Mammary microvascular endothelial cell (primary cell): ENCODE data around the gene RNF44. TPM values are rescaled to one million over a fixed set of nuclear protein-coding genes. Genes with fewer than 3 reads are reported as not detected.

Source experiments
- total RNA-seq: library from RNA; depleted of rRNA; stranded (reverse); fragments of >200 nt; gene quantifications from 2 replicates; pipeline ENCODE4 v1.2.3, GENCODE V29; 2015

RNF44 gene
- total RNA-seq: 6.5 and 7.3 TPM in 2 replicates

GRCh38 chr5:176536902-176537553 is at the start of gene RNF44:
RNF44 (minus strand) TSS chr5:176537402; CDS start chr5:176532472, 4,930 bp downstream.

GRCh38 chr5:176548967-176549444 is 11.8 kb upstream of the RNF44 start, which contains the start of gene CDHR2:
CDHR2 (plus strand) TSS chr5:176549342; CDS start chr5:176565353, 16,011 bp downstream.

Other genes starting within 250 kb of the RNF44 start
- gene KIAA1191, start 175.6 kb downstream of the RNF44 start, total RNA-seq: 96.7 and 97.0 TPM in 2 replicates
- gene ARL10, start 171.9 kb downstream of the RNF44 start, total RNA-seq: 3.6 and 6.7 TPM in 2 replicates
- gene NOP16, start 148.8 kb downstream of the RNF44 start, total RNA-seq: 29.2 and 29.6 TPM in 2 replicates
- 127 and 159 TPM in 2 replicates for gene HIGD2A, start 148.7 kb downstream of the RNF44 start, total RNA-seq
- gene CLTB, start 120.9 kb downstream of the RNF44 start, total RNA-seq: 195 and 200 TPM in 2 replicates
- 29.3 and 31.3 TPM in 2 replicates for gene FAF2, start 89.0 kb downstream of the RNF44 start, total RNA-seq
- not detected in 2 replicates for gene CDHR2, start 11.9 kb upstream of the RNF44 start, total RNA-seq
- gene GPRIN1, start 72.8 kb upstream of the RNF44 start, total RNA-seq: 8.8 and 10.0 TPM in 2 replicates
- gene SNCB, start 93.1 kb upstream of the RNF44 start, total RNA-seq: 0.44 TPM in 1 of 2 replicates, not detected in the other
- gene EIF4E1B, start 93.3 kb upstream of the RNF44 start, total RNA-seq: not detected in 2 replicates
- 48.5 and 52.5 TPM in 2 replicates for gene TSPAN17, start 110.1 kb upstream of the RNF44 start, total RNA-seq